ENCODE results near the gene CDH4.
A peak's percentile ranks its signal among the peaks of the same experiment; 100 is the strongest.
"Not testable (repeated sequence)": the region's sequence is repeated elsewhere in the genome, so short reads cannot be mapped to it uniquely, and the experiment has no call there.

CDH4 gene

DNA sequence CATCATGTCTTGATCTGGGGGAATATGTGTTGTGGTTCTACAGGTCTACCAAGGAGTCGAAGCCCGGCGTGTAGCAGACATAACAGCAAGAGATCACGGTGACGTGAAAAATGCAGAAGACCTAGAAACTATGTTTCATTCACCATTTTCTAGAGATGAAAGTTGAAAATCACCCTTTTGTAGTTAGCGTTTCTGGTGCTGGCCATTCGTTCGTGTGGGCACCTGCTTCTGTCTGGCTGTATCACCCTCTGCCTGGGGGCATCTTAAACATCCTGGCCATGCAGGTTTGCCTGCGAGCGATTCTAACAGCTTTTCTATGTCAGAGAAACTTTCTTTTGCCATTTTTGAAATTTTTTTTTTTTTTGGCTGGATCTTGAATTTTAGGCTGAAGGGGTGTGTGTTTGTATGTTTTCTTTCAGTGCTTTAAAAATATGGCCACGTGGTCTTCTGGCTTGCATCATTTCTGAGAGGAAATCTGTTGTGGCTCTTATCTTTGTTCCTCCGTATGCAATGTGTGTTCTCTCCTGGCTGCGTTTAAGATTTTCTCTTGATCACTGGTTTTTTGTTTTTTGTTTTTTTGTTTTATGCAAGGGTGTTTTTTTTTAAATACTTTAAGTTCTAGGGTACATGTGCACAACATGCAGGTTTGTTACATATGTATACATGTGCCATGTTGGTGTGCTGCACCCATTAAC, 226.7 kb downstream of the CDH4 start:
- no peak overlapping the region for H2AFZ ChIP-seq (ENCODE audit: low read depth, low read length)
- no peaks in the 10 kb centered on the region for H3K79me2 ChIP-seq (ENCODE audit: insufficient read depth, low read length)
- H3K4me2 ChIP-seq (ENCODE audit: insufficient read depth, low read length) = no peak overlapping the region
- no peak for TF ChIP-seq EZH2 (IDR thresholded peaks at IDR 0.05; ENCODE audit: borderline replicate concordance, low read depth, low read length, severe bottlenecking)
- TF ChIP-seq, protein P1, sequence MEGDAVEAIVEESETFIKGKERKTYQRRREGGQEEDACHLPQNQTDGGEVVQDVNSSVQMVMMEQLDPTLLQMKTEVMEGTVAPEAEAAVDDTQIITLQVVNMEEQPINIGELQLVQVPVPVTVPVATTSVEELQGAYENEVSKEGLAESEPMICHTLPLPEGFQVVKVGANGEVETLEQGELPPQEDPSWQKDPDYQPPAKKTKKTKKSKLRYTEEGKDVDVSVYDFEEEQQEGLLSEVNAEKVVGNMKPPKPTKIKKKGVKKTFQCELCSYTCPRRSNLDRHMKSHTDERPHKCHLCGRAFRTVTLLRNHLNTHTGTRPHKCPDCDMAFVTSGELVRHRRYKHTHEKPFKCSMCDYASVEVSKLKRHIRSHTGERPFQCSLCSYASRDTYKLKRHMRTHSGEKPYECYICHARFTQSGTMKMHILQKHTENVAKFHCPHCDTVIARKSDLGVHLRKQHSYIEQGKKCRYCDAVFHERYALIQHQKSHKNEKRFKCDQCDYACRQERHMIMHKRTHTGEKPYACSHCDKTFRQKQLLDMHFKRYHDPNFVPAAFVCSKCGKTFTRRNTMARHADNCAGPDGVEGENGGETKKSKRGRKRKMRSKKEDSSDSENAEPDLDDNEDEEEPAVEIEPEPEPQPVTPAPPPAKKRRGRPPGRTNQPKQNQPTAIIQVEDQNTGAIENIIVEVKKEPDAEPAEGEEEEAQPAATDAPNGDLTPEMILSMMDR (IDR thresholded peaks at IDR 0.05; ENCODE audit: borderline replicate concordance, extremely low read depth, low read length, poor library complexity, severe bottlenecking) = no peak
- no peaks in the 10 kb centered on the region for H3K9me3 ChIP-seq (ENCODE audit: insufficient read depth, low read length, severe bottlenecking)
- no peak for DNase-seq
- H3K36me3 ChIP-seq (ENCODE audit: insufficient read depth, low read length) = no peaks in the 10 kb centered on the region
- no peak overlapping the region for H3K9ac ChIP-seq (ENCODE audit: low read depth, low read length)
- no peaks in the 10 kb centered on the region for H4K20me1 ChIP-seq (ENCODE audit: insufficient read depth, low read length)
- peaks cover 4% of the 10 kb centered on the region for H3K27me3 ChIP-seq (ENCODE audit: insufficient read depth, low read length, poor library complexity)
- no peak overlapping the region for H3K4me3 ChIP-seq (ENCODE audit: low read depth in 1 of 2, low read length in 2 of 2)
- ATAC-seq (ENCODE audit: insufficient read depth, low read depth) = no peak
- H3K27ac ChIP-seq (ENCODE audit: low read length) = no peak overlapping the region
- H3K4me1 ChIP-seq (ENCODE audit: insufficient read depth, low read length) = no peaks in the 10 kb centered on the region

DNA sequence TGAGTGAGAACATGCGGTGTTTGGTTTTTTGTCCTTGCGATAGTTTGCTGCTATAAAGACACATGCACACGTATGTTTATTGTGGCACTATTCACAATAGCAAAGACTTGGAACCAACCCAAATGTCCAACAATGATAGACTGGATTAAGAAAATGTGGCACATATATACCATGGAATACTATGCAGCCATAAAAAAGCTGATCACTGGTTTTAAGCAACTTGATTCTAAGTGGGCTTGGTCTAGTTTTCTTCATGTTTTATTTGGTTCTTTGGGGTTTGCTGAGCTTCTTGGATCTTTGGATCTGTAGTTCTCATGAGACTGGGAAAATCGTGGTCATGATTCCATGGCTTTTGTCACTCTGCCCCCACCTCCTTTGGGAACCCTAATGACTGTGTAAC, 227.4 kb downstream of the CDH4 start:
- not testable (repeated sequence) for H3K4me1 ChIP-seq (ENCODE audit: insufficient read depth, low read length); H3K27me3 ChIP-seq (ENCODE audit: insufficient read depth, low read length, poor library complexity); H2AFZ ChIP-seq (ENCODE audit: low read depth, low read length); H3K4me3 ChIP-seq (ENCODE audit: low read depth in 1 of 2, low read length in 2 of 2); H3K27ac ChIP-seq (ENCODE audit: low read length); ATAC-seq (ENCODE audit: insufficient read depth, low read depth); H3K36me3 ChIP-seq (ENCODE audit: insufficient read depth, low read length); H3K9ac ChIP-seq (ENCODE audit: low read depth, low read length); H3K79me2 ChIP-seq (ENCODE audit: insufficient read depth, low read length); DNase-seq; H3K9me3 ChIP-seq (ENCODE audit: insufficient read depth, low read length, severe bottlenecking); H3K4me2 ChIP-seq (ENCODE audit: insufficient read depth, low read length); H4K20me1 ChIP-seq (ENCODE audit: insufficient read depth, low read length)

DNA sequence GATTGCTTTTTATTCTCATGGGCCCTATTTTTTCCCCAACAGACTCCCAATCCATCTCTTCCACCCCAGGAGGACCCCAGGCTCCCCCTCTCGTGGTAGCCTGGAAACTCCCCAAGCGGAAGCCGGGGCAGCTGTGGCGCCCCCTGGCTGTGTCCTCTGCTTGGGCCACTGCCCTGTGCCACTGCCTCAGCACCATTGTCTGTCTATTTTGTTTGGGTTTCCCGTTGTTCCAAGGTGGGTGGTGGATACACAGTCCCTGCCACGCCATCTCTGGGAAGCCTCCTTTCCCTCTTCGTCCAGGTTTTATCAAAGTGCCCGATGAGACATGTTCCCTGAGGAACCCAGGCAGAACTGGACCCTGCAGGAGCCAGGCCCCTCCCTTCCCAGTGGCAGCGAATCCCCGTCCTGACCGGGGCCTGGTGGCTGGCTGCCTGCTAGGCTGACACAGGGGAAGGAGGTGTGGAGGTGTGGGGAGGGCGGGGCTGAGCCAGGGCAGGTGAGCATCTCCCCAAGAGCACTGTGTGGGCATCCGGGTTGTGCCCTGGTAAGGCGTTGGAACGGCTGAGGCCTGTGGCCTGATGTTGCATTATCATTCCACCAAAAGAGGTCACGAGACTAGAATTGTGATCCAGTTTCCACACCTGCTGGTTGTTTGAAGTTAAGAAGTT, 228.2 kb downstream of the CDH4 start:
- H3K4me2 ChIP-seq (ENCODE audit: insufficient read depth, low read length) = no peak overlapping the region
- DNase-seq = no peak
- no peak overlapping the region for H3K4me3 ChIP-seq (ENCODE audit: low read depth in 1 of 2, low read length in 2 of 2)
- no peak overlapping the region for H2AFZ ChIP-seq (ENCODE audit: low read depth, low read length)
- TF ChIP-seq, protein P1 (IDR thresholded peaks at IDR 0.05; ENCODE audit: borderline replicate concordance, extremely low read depth, low read length, poor library complexity, severe bottlenecking) = peak; percentile 45
- TF ChIP-seq EZH2 (IDR thresholded peaks at IDR 0.05; ENCODE audit: borderline replicate concordance, low read depth, low read length, severe bottlenecking) = no peak
- H3K36me3 ChIP-seq (ENCODE audit: insufficient read depth, low read length) = no peaks in the 10 kb centered on the region
- peaks cover 4% of the 10 kb centered on the region for H3K27me3 ChIP-seq (ENCODE audit: insufficient read depth, low read length, poor library complexity)
- H3K9me3 ChIP-seq (ENCODE audit: insufficient read depth, low read length, severe bottlenecking) = no peaks in the 10 kb centered on the region
- H3K9ac ChIP-seq (ENCODE audit: low read depth, low read length) = no peak overlapping the region
- no peaks in the 10 kb centered on the region for H3K79me2 ChIP-seq (ENCODE audit: insufficient read depth, low read length)
- no peak overlapping the region for H3K27ac ChIP-seq (ENCODE audit: low read length)
- no peaks in the 10 kb centered on the region for H4K20me1 ChIP-seq (ENCODE audit: insufficient read depth, low read length)
- no peak for ATAC-seq (ENCODE audit: insufficient read depth, low read depth)
- no peaks in the 10 kb centered on the region for H3K4me1 ChIP-seq (ENCODE audit: insufficient read depth, low read length)

DNA sequence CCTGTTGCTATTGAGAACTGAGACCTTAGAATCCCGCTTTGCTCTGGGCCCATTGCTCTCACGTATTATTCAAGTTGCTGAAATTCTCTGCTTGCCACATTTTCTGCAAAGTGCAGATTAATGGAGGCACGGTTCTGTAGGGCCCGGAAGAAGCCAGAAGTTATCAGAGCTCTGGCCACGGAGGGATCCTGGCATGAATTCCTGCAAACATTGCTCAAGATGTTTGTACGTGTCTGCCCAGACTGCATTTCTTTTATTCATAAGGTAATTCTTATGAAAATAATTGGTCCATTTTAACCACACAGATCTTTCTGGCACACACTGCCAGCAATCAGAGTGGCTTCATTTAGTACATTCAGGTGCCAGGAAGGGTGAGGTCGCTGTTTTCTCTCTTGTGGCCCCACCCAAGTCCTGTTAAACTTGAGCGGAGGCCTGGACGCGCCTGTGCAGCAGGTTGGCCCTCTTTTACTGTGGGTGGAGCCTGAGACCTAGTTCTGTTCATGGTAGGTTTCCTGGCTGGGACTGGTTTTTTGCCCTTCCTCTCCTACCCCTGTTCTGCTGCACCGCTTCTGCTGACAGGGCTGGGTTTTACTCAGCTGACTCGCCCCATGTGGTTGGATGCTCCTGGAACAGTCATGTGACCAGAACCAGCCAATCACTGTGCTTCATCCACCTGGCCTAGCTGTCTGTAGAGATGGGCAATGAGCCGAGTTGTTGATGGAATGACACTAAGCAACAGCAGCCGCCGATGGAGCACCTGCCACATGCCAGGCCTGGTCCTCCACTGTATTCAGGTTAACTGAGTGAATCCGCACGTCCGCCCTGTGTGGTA, 230.2 kb downstream of the CDH4 start:
- H3K9me3 ChIP-seq (ENCODE audit: insufficient read depth, low read length, severe bottlenecking) = no peaks in the 10 kb centered on the region
- peaks cover 4% of the 10 kb centered on the region for H3K27me3 ChIP-seq (ENCODE audit: insufficient read depth, low read length, poor library complexity)
- no peak overlapping the region for H2AFZ ChIP-seq (ENCODE audit: low read depth, low read length)
- ATAC-seq (ENCODE audit: insufficient read depth, low read depth) (no peak), DNase-seq (no peak)
- no peaks in the 10 kb centered on the region for H3K36me3 ChIP-seq (ENCODE audit: insufficient read depth, low read length)
- TF ChIP-seq EZH2 (IDR thresholded peaks at IDR 0.05; ENCODE audit: borderline replicate concordance, low read depth, low read length, severe bottlenecking) = no peak
- TF ChIP-seq, protein P1 (IDR thresholded peaks at IDR 0.05; ENCODE audit: borderline replicate concordance, extremely low read depth, low read length, poor library complexity, severe bottlenecking) = no peak
- H3K9ac ChIP-seq (ENCODE audit: low read depth, low read length) = no peak overlapping the region
- no peaks in the 10 kb centered on the region for H3K79me2 ChIP-seq (ENCODE audit: insufficient read depth, low read length)
- H3K4me3 ChIP-seq (ENCODE audit: low read depth in 1 of 2, low read length in 2 of 2) = no peak overlapping the region
- H3K27ac ChIP-seq (ENCODE audit: low read length) = no peak overlapping the region
- H4K20me1 ChIP-seq (ENCODE audit: insufficient read depth, low read length) = no peaks in the 10 kb centered on the region
- H3K4me1 ChIP-seq (ENCODE audit: insufficient read depth, low read length) = no peaks in the 10 kb centered on the region
- no peak overlapping the region for H3K4me2 ChIP-seq (ENCODE audit: insufficient read depth, low read length)
